HG03520 (cell line): ENCODE measurements around the gene ZMYM2.

Experiments
- ATAC-seq: cut with Tn5 transposase; IDR thresholded peaks from one replicate; pipeline ENCODE4 v1.9.1; 2021; ENCODE audit warnings: mild to moderate bottlenecking, moderate library complexity; ENCODE audit not compliant: unreplicated experiment

ZMYM2 gene

GRCh38 chr13:20043207-20043925 is 84.8 kb downstream of the ZMYM2 start:
- no peak for ATAC-seq

- ATAC-seq: no peak
These were observed 85.6 kb downstream of the ZMYM2 start for GRCh38 chr13:20044086-20044485.

GRCh38 chr13:20045950-20046548 is 87.5 kb downstream of the ZMYM2 start:
- ATAC-seq: no peak

GRCh38 chr13:20049558-20050473 is 91.3 kb downstream of the ZMYM2 start:
- ATAC-seq: no peak

- ATAC-seq: no peak
These were observed 92.8 kb downstream of the ZMYM2 start for GRCh38 chr13:20051366-20051765.

GRCh38 chr13:20053016-20053415 is 94.5 kb downstream of the ZMYM2 start:
- no peak for ATAC-seq

- ATAC-seq: no peak
These were observed 95.4 kb downstream of the ZMYM2 start for GRCh38 chr13:20053891-20054290.

GRCh38 chr13:20054586-20054985 is 96.1 kb downstream of the ZMYM2 start:
- no peak for ATAC-seq

- ATAC-seq: no peak
These were observed 98.7 kb downstream of the ZMYM2 start for GRCh38 chr13:20057214-20057613.

GRCh38 chr13:20057963-20058362 is 99.4 kb downstream of the ZMYM2 start:
- ATAC-seq: no peak

GRCh38 chr13:20058476-20058875 is 99.9 kb downstream of the ZMYM2 start:
- ATAC-seq: no peak

- no peak for ATAC-seq
These were observed 105.6 kb downstream of the ZMYM2 start for GRCh38 chr13:20064128-20064527.

- no peak for ATAC-seq
These were observed 107.0 kb downstream of the ZMYM2 start for GRCh38 chr13:20065516-20065915.

GRCh38 chr13:20069956-20070355 is 111.4 kb downstream of the ZMYM2 start:
- ATAC-seq: no peak

- no peak for ATAC-seq
These were observed 115.2 kb downstream of the ZMYM2 start for GRCh38 chr13:20073775-20074174.

GRCh38 chr13:20074966-20075365 is 116.4 kb downstream of the ZMYM2 start:
- ATAC-seq: no peak

GRCh38 chr13:20077086-20077485 is 118.6 kb downstream of the ZMYM2 start:
- no peak for ATAC-seq

GRCh38 chr13:20080377-20081164 is 122.0 kb downstream of the ZMYM2 start:
- no peak for ATAC-seq

- no peak for ATAC-seq
These were observed 131.8 kb downstream of the ZMYM2 start for GRCh38 chr13:20090349-20090748.

GRCh38 chr13:20093951-20094350 is 135.4 kb downstream of the ZMYM2 start:
- no peak for ATAC-seq

GRCh38 chr13:20099319-20099718 is 140.8 kb downstream of the ZMYM2 start:
- no peak for ATAC-seq
